Measurements from ENCODE around the gene AFTPH.

- TF ChIP-seq CTCF (IDR thresholded peaks at IDR 0.05) (no peak), POLR2AphosphoS5 (IDR thresholded peaks at IDR 0.05; ENCODE audit: low read depth, low read length) (no peak), TCF7L2 (IDR thresholded peaks at IDR 0.05; ENCODE audit: low read depth, low read length) (no peak)
These were observed 91.9 kb downstream of the AFTPH start for GRCh38 chr2:64615844-64616536.
